GM21717 (cell line): ENCODE measurements around the gene GPATCH3.
"Not testable (repeated sequence)": the region's sequence is repeated elsewhere in the genome, so short reads cannot be mapped to it uniquely, and the experiment has no call there.

ENCODE experiments used
- ATAC-seq: cut with Tn5 transposase; IDR thresholded peaks from one replicate; pipeline ENCODE4 v1.9.1; 2021; ENCODE audit warnings: mild to moderate bottlenecking, moderate library complexity; ENCODE audit not compliant: unreplicated experiment

Gene GPATCH3

GRCh38 chr1:26913389-26913753 is 13.1 kb upstream of the GPATCH3 start:
- ATAC-seq, result no peak

DNA sequence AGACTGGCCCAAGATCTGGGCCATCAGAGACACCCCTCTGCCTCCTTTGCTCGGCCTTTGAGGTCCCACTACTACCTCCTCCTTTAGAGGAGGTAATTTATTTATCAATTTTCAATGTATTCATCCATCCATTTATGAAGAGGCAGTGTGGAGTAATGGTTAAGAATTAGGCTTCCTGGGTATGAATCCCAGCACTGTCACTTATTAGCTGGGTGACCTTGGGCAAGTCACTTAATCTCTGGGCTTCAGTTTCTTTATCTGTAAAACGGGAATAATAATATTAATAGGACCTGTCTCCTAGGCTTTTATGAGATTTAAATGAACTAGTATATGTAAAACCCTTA is 11.9 kb upstream of the GPATCH3 start:
- ATAC-seq, result no peak

- no peak for ATAC-seq
Measured at GRCh38 chr1:26911399-26912146, 11.3 kb upstream of the GPATCH3 start.

GRCh38 chr1:26910343-26911160 is 10.3 kb upstream of the GPATCH3 start:
- no peak for ATAC-seq

GRCh38 chr1:26909951-26910342 is 9.7 kb upstream of the GPATCH3 start:
- no peak for ATAC-seq

DNA sequence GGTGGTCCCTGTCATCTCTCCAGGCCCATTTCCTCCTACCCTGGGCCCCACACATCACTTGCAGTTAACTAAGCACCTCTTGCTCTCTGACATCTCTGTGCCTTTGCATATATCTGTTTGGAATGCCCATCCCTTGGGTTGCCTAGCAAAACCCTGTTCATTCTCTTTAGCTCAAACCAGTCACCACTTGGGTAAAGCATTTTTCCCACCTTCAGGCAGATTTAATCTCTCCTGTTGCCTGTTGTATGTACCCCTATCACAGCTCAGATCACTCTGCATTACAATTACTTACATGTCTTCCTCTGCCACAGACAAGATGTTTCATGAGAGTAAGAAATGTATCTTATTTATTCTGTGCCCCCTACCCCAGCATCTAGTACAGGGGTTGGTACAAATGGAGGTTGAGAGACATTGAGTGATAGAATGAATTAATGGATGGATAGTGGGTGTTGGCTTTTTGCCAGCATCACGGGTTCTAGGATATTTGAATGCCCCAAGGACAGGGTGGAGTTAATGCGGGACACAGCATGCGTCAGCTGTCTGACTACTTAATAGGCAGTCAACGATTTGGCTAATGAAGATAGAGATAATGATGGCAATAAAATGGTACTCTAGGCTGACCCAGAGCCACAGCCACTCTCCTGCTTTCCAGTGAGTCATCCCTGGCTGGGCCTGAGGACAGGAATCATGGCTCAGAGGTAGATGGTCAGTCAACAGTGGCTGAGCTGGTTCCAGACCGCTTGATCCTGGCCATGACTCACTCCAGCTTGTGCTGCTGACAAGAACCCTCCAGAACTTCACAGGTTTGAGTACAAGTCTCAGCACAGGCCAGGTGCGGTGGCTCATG is 7.0 kb upstream of the GPATCH3 start:
- no peak for ATAC-seq

GRCh38 chr1:26900815-26901511 is 696 bp upstream of the GPATCH3 start:
- ATAC-seq, result no peak

DNA sequence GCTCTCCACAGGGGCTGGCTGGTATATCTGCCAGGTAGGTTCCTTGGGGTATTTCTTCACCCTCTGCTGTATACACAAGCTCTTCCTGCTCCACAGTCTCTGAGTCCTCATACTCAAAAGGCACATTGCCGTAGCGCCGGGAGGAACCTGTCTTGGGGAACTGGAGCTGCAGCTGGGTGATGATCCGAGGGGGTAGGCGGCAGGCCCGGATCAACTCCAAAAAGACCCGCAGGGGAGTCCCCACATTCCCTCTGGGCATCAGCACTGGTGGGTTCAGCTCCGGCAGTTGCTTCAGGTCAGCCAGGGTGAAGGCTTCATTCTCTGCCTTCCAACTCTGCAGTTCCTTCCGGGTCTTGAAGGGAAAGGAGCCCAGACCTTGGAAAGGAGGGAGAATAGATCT is 2.9 kb downstream of the GPATCH3 start:
- no peak for ATAC-seq

GRCh38 chr1:26894263-26894662 is 6.0 kb downstream of the GPATCH3 start:
- no peak for ATAC-seq

DNA sequence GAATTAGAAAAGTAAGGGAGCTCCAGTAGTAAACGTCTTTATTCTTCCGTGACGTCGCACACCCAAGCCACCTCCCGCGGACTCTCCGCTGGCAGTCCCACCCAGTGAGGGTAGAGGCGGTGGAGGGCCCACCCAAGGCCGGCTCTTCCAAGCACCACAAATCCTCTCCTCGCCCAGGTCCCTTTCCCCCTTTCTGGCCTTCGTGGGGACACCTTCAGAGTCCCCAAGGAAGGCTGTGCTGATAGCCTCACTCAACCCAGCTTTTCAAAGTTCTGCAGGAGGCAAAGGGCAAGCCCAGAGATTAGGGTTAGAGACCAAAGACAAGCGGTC is 9.8 kb downstream of the GPATCH3 start:
- ATAC-seq, result peak; percentile 17

DNA sequence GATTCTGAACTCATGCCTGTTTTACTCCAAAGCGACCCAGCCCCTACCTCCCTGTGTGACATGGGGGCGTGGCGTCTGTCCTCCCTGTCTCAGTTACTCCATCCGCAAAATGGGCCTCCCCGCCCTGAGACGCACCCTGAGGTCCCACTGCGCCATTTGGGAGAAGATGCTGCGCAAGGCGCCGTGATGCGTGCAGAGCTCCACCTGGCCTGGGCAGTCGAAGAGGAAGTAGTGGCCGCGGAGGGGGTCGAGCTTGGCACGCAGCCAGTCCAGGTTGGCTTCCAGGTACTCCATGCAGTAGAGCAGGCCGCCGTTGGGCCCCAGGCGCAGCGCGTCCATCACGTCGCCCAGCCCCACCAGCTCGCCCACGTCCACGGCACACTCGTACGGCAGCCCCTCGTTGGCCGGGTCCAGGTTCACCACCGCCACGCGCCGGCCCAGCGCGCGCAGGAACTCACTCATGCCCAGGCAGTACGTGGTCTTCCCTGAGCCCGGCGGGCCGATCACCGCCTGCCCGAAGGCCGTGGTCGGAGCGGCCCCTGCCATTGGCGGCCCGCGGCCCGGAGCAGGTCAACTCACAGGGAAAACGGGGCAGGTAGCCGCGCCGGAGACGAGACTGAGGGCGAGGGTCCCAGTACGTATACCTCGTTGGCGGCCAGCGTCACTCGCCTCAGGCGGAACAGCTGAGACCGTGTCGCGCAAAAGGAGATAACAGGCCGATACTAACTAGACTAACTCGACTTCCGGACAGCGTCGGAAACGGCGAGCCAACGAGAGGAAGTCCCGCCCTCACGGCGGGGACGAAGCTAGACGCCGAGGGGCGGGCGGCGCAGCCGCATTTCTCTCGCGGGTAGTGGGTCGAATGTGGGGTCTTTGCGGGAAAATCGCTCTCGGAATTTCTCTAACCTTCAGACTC is 10.5 kb downstream of the GPATCH3 start, which contains the start of gene GPN2:
Gene GPN2 (minus strand): TSS at position 733 of the 916 bp plus-strand sequence. CDS start 187 bp downstream, at position 546.
- peak; percentile 85 for ATAC-seq

DNA sequence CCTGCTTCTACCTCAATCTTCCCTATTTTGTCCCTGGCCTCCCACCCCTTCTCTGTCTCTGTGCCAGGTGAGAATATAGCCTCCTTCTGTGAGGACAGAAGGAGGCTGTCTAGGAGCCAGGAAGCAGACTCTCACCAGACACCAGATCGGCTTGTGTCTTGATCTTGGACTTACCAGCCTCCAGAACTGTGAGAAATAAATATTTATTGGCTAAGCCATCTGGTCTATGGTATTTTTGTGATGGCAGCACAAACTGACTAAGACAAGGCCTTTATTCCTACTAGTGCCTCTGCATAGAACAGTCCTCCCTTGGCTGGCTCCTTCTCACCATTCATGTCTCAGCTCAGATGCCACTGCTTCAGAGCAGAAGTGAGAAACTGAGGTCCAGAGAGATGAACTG is 12.0 kb downstream of the GPATCH3 start:
- no peak for ATAC-seq

- no peak for ATAC-seq
Measured at GRCh38 chr1:26887125-26887524, 13.1 kb downstream of the GPATCH3 start.

GRCh38 chr1:26882696-26883463 is 17.4 kb downstream of the GPATCH3 start:
- ATAC-seq, result no peak

DNA sequence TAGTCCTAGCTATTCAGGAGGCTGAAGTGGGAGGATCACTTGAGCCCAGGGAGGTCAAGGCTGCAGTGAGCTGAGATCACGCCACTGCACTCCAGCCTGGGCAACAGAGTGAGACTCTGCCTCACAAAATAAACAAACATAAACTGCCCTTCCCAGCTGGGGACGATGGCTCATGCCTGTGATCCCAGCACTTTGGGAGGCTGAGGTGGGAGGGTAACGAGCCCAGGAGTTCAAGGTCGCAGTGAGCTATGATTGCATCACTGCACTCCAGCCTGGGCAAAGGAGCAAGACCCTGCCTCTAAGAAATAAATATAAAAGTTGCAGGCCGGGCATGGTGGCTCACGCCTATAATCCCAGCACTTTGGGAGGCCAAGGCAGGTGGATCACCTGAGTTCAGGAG is 18.7 kb downstream of the GPATCH3 start:
- ATAC-seq, result not testable (repeated sequence)

DNA sequence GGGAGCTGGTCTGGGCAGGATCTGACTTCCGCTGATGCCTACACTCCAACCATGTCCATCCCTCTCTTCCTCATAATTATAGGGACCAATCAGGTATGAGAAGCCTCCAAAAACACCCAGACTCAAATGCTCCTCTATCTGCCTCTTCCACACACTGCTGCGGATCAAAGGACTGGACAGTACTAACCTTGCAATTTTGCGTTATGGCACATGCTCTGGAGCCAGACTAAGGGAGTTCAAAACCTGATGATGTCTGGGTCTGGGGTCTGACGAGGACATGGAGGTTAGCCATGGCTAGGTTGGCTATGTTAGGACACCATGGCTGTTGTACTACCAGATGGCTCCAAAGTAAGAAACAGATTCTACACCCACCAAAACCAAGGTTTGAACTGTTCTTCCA is 20.5 kb downstream of the GPATCH3 start:
- no peak for ATAC-seq

DNA sequence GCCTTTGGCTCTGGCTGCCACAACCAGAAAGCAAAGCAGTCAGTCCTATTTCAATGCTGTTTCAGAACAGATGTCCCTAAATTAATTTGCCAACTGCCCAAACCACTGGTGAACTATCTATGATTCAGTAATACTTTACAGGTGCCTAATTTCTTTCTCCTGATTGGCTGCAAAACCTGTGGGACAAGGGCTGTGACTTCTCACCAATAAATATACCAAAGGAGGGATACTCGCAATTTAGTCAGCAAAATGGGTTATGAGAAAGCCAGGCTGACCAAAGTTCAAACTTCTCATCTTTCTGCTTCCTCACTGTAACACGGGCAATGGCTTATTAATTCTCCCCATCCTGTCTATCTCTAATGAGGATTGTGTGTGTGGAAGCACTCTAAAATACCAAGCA is 22.9 kb downstream of the GPATCH3 start:
- ATAC-seq, result no peak

DNA sequence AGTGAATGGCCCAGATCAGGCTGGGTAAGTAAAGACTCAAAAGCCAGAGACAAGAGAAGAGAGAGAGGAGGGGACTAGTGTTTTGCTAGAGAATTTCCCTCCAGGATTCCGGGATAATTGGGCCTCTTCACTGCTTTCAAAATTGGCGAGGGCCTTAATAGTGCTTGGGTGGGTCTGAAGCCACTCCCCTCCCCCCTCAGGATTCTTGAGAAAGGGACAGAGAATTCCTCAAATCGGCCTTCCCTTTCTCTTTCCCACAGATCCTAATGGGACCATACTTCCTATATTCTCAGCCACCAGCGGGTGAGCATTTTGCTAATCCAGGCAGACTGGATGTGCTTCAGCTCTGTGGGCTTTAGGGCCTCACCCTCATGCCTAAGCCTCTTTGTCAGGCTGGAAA is 25.4 kb downstream of the GPATCH3 start:
- no peak for ATAC-seq

DNA sequence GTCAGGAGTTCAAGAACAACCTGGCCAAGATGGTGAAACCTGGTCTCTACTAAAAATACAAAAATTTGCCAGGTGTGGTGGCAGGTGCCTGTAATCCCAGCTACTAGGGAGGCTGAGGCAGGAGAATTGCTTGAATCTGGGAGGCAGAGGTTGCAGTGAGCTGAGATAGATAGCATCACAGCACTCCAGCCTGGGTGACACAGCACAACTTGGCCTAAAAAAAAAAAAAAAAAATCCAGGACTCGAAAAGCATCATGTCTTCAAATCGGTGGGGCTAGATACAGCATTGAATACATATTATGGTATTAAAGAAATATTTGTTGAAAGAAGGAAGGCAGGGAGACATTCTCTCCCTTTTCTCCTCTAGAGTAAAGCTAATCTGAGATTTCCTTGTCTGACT is 27.2 kb downstream of the GPATCH3 start:
- not testable (repeated sequence) for ATAC-seq
